Thyroid gland (tissue), 4 donors: ENCODE measurements around the gene HK2.

Experiments
- POLR2A ChIP-seq, 2 donors: fragments of 450-650 bp; IDR thresholded peaks; one replicate each; pipeline ENCODE4 v1.6.1; 2017; ENCODE audit warnings: antibody characterized with exemption in 2 of 2, mild to moderate bottlenecking in 2 of 2, moderate library complexity in 1 of 2
- TF ChIP-seq, protein P1 (sequence below), 6 experiments: fragments of 200-600 bp in 3 of 6; fragments of 450-650 bp in 3 of 6; sonication (generic) in 3 of 6; IDR thresholded peaks; one replicate each; pipeline ENCODE4 v1.5.1; 2016 to 2019; ENCODE audit warnings: antibody characterized with exemption in 6 of 6, mild to moderate bottlenecking in 2 of 6, inconsistent platforms in 1 of 6, moderate library complexity in 1 of 6

DNA sequence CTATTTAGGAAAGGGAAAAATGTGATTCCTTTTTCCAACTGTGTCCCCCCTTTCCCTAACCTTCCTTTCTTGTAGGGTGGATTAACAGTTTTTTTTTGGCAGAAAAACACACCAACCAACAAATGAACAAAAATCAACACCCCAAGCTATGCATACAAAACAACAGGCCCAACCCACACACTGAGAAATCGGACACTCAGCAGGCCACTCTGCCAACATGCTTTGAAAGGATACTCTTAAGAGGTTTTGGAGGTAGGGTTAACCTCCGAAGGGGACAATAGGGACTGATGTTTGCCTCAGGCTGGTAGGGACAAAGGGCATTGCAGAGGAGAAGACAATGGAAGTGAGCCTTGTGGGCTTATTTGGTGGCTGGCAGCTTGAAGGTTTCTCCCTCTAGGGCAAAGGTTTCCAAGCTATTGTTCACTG, 91.4 kb downstream of the HK2 start:
- TF ChIP-seq, protein P1, sequence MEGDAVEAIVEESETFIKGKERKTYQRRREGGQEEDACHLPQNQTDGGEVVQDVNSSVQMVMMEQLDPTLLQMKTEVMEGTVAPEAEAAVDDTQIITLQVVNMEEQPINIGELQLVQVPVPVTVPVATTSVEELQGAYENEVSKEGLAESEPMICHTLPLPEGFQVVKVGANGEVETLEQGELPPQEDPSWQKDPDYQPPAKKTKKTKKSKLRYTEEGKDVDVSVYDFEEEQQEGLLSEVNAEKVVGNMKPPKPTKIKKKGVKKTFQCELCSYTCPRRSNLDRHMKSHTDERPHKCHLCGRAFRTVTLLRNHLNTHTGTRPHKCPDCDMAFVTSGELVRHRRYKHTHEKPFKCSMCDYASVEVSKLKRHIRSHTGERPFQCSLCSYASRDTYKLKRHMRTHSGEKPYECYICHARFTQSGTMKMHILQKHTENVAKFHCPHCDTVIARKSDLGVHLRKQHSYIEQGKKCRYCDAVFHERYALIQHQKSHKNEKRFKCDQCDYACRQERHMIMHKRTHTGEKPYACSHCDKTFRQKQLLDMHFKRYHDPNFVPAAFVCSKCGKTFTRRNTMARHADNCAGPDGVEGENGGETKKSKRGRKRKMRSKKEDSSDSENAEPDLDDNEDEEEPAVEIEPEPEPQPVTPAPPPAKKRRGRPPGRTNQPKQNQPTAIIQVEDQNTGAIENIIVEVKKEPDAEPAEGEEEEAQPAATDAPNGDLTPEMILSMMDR (IDR thresholded peaks at IDR 0.05): no peak
- no peak for TF ChIP-seq POLR2A (IDR thresholded peaks at IDR 0.05)
